Mucosa of rectum (tissue), 2 donors: ENCODE data around the gene CDK5RAP1.

Source experiments
- H3K27ac ChIP-seq, 2 donors: one replicate each; pipeline ENCODE4 v1.7.0; 2013; ENCODE audit warnings: inconsistent platforms in 2 of 2, low read depth in 2 of 2, low read length in 2 of 2
- H3K27me3 ChIP-seq, 2 donors: one replicate each; pipeline ENCODE4 v1.7.0; 2013; ENCODE audit warnings: low read length in 2 of 2; ENCODE audit not compliant: control insufficient read depth in 2 of 2, insufficient read depth in 2 of 2
- H3K36me3 ChIP-seq, 2 donors: one replicate each; pipeline ENCODE4 v1.7.0; 2013; ENCODE audit warnings: low read length in 2 of 2; ENCODE audit not compliant: control insufficient read depth in 2 of 2, insufficient read depth in 2 of 2
- H3K4me1 ChIP-seq, 2 donors: one replicate each; pipeline ENCODE4 v1.7.0; 2013; ENCODE audit warnings: low read length in 2 of 2, mild to moderate bottlenecking in 1 of 2; ENCODE audit not compliant: control insufficient read depth in 2 of 2, insufficient read depth in 2 of 2
- H3K4me3 ChIP-seq, 2 donors: one replicate each; pipeline ENCODE4 v1.7.0; 2013; ENCODE audit warnings: low read length in 2 of 2
- H3K9ac ChIP-seq, 2 donors: one replicate each; pipeline ENCODE4 v1.7.0; 2013; ENCODE audit warnings: low read length in 2 of 2, low read depth in 1 of 2, mild to moderate bottlenecking in 1 of 2
- H3K9me3 ChIP-seq, 2 donors: one replicate each; pipeline ENCODE4 v1.7.0; 2013; ENCODE audit warnings: low read length in 2 of 2; ENCODE audit not compliant: control insufficient read depth in 2 of 2
- donor health status: healthy.
- donor health status: Normal muscosa, but diverticular disease.

The CDK5RAP1 gene

GRCh38 chr20:33316958-33317357 is 84.4 kb downstream of the CDK5RAP1 start:
- H3K4me3 ChIP-seq: no peak overlapping the region
- no peaks in the 10 kb centered on the region for H3K9me3 ChIP-seq
- no peak overlapping the region for H3K27ac ChIP-seq
- H3K36me3 ChIP-seq: no peaks in the 10 kb centered on the region
- no peak overlapping the region for H3K9ac ChIP-seq
- peaks cover 6 to 13% of the 10 kb centered on the region in 2 donors for H3K27me3 ChIP-seq
- H3K4me1 ChIP-seq: no peaks in the 10 kb centered on the region

- no peak overlapping the region for H3K9ac ChIP-seq
- H3K9me3 ChIP-seq: no peaks in the 10 kb centered on the region
- H3K4me1 ChIP-seq: no peaks in the 10 kb centered on the region
- no peak overlapping the region for H3K27ac ChIP-seq
- no peaks in the 10 kb centered on the region for H3K36me3 ChIP-seq
- H3K27me3 ChIP-seq: peaks cover 6 to 13% of the 10 kb centered on the region in 2 donors
- H3K4me3 ChIP-seq: no peak overlapping the region
Observed at GRCh38 chr20:33316343-33316742, 85.0 kb downstream of the CDK5RAP1 start.

GRCh38 chr20:33313686-33314314 is 87.5 kb downstream of the CDK5RAP1 start:
- H3K36me3 ChIP-seq: no peaks in the 10 kb centered on the region
- H3K9ac ChIP-seq: no peak overlapping the region
- peaks cover 0 to 7% of the 10 kb centered on the region in 2 donors for H3K27me3 ChIP-seq
- no peaks in the 10 kb centered on the region for H3K9me3 ChIP-seq
- no peak overlapping the region for H3K27ac ChIP-seq
- H3K4me3 ChIP-seq: no peak overlapping the region
- H3K4me1 ChIP-seq: no peaks in the 10 kb centered on the region

- no peaks in the 10 kb centered on the region for H3K9me3 ChIP-seq
- H3K4me3 ChIP-seq: no peak overlapping the region
- H3K36me3 ChIP-seq: no peaks in the 10 kb centered on the region
- H3K27ac ChIP-seq: no peak overlapping the region
- peaks cover 0 to under 1% of the 10 kb centered on the region in 2 donors for H3K27me3 ChIP-seq
- H3K9ac ChIP-seq: no peak overlapping the region
- H3K4me1 ChIP-seq: no peaks in the 10 kb centered on the region
Observed at GRCh38 chr20:33312583-33312982, 88.7 kb downstream of the CDK5RAP1 start.

GRCh38 chr20:33311996-33312395 is 89.3 kb downstream of the CDK5RAP1 start:
- Histone ChIP-seq H3K9me3 (no peaks in the 10 kb centered on the region), H3K9ac (no peak overlapping the region), H3K4me3 (no peak overlapping the region), H3K36me3 (no peaks in the 10 kb centered on the region), H3K27ac (no peak overlapping the region), H3K27me3 (no peaks in the 10 kb centered on the region), H3K4me1 (no peaks in the 10 kb centered on the region)

DNA sequence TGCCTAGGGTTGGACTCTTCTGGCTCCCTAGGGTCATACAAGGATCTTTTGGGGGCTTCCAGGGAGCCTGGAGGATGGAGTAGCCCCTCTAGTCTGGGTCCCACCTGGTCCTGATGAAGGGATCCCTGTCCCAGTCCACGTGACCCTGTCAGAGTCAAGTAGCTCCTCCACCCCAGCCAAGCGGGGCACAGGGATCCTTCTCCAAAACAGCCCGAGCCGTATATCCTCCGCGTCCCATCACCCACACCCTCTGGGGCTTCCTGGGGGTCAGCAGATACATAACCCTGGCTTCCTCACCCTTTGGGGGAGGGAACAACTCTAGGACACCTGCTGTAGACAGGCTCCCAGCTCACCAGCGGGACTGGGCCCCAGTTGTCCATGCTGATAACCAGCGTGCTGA is 90.3 kb downstream of the CDK5RAP1 start:
- Histone ChIP-seq H3K27me3 (no peaks in the 10 kb centered on the region), H3K4me1 (no peaks in the 10 kb centered on the region), H3K27ac (no peak overlapping the region), H3K36me3 (no peaks in the 10 kb centered on the region), H3K9ac (no peak overlapping the region), H3K9me3 (no peaks in the 10 kb centered on the region), H3K4me3 (no peak overlapping the region)

DNA sequence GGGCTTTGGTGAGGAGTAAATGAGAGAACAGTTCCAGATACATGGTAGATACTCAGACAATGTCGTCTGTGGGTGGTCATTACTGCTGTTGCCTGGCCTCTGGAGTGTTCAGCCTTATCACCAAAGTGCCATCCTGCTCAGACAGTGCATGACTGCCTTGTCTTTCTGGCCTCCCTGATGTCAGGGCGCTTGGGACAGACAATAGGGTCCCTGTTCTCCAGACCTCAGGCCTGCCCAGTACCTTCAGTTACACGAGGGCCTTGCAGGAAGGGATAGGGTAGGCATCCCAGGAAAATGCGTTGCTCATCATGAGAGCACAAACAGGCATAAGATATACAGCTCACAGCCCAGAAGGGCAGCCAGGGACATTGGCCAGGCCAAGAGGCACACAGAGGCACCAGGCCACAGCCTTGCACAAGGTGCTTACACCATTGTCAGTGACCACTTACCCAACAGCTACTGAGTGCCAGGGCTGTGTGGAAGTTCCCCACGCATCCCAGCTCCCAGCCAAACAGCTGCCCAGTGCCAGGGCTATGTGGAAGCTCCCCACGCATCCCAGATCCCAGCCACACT is 90.9 kb downstream of the CDK5RAP1 start:
- Histone ChIP-seq H3K36me3 (no peaks in the 10 kb centered on the region), H3K27ac (no peak overlapping the region), H3K4me3 (no peak overlapping the region), H3K27me3 (no peaks in the 10 kb centered on the region), H3K9me3 (no peaks in the 10 kb centered on the region), H3K4me1 (no peaks in the 10 kb centered on the region), H3K9ac (no peak overlapping the region)

DNA sequence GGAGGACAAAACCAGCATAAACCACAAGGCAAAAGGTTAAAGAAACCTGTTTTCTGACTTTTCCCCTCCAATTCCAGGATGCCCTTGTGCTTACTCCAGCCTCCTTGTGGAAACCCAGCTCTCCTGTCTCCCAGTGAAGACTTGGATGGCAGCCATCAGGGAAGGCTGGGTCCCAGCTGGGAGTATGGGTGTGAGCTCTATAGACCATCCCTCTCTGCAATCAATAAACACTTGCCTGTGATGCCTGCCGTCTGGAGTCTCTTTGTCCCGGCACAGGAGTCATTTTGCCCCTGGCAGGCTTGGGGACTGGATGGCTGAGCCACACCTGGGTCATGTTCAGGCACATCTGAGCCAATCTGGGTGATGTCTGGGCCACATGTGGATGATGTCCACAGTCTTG is 91.7 kb downstream of the CDK5RAP1 start:
- H3K4me1 ChIP-seq: no peaks in the 10 kb centered on the region

More for the DNA sequence above, 91.7 kb downstream of the CDK5RAP1 start:
- no peaks in the 10 kb centered on the region for H3K9me3 ChIP-seq
- no peaks in the 10 kb centered on the region for H3K36me3 ChIP-seq
- no peak overlapping the region for H3K9ac ChIP-seq
- no peak overlapping the region for H3K4me3 ChIP-seq
- H3K27ac ChIP-seq: no peak overlapping the region
- no peaks in the 10 kb centered on the region for H3K27me3 ChIP-seq
